Panc1 (cell line): Measurements from ENCODE around the gene AP3B2.

Experiments
- CTCF ChIP-seq: fragments of 450-650 bp; IDR thresholded peaks from 2 replicates; pipeline ENCODE4 v1.5.1; 2017; ENCODE audit warnings: mild to moderate bottlenecking
- POLR2AphosphoS5 ChIP-seq: IDR thresholded peaks from 2 replicates; pipeline ENCODE4 v1.6.1; 2012; ENCODE audit warnings: mild to moderate bottlenecking, low read depth, low read length, moderate library complexity
- SIN3A ChIP-seq: IDR thresholded peaks from 2 replicates; pipeline ENCODE4 v1.6.1; 2012; ENCODE audit warnings: low read depth, mild to moderate bottlenecking, low read length, moderate library complexity, borderline replicate concordance; ENCODE audit not compliant: insufficient read depth
- TCF7L2 ChIP-seq: IDR thresholded peaks from 2 replicates; pipeline ENCODE4 v1.6.1; 2011; ENCODE audit warnings: mild to moderate bottlenecking, low read depth, low read length, inconsistent platforms
- TF ChIP-seq, protein P1 (sequence below), 2 experiments: IDR thresholded peaks; 2 replicates each; pipeline ENCODE4 v1.6.1; 2011 to 2012; ENCODE audit warnings: low read depth in 2 of 2, control low read depth in 1 of 2, low read length in 1 of 2, mild to moderate bottlenecking in 1 of 2, moderate library complexity in 1 of 2; ENCODE audit not compliant: insufficient read depth in 1 of 2

DNA sequence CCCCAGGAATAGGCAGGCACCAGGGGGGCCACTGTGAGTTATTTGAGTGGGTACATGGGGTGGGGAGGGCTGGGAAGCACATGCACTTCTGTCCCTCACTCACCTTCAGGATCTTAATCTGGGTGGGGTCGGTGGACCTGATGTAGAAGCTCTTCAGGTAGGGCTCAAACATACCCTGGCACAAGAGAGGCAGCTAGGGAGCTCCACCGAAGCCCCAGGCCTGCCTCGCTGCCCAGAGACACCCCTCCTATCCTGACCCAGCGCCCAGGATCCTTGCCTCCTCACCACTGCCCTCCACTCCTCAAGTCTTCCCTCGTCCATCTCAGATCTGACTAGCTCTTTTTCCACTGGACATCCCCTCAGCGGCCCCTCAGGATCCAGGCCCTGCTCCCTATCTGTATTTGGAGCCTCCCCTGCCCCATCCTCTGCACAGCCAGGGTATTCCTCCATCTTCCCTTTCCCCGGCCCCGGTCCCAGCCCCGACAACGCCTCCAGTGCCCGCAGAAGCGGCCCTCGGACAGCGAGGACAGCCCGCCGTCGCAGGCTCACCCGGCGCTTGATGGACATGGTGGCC is 30.0 kb downstream of the AP3B2 start:
- TF ChIP-seq CTCF (no peak), POLR2AphosphoS5 (no peak), SIN3A (no peak), TCF7L2 (no peak)
- TF ChIP-seq, protein P1, sequence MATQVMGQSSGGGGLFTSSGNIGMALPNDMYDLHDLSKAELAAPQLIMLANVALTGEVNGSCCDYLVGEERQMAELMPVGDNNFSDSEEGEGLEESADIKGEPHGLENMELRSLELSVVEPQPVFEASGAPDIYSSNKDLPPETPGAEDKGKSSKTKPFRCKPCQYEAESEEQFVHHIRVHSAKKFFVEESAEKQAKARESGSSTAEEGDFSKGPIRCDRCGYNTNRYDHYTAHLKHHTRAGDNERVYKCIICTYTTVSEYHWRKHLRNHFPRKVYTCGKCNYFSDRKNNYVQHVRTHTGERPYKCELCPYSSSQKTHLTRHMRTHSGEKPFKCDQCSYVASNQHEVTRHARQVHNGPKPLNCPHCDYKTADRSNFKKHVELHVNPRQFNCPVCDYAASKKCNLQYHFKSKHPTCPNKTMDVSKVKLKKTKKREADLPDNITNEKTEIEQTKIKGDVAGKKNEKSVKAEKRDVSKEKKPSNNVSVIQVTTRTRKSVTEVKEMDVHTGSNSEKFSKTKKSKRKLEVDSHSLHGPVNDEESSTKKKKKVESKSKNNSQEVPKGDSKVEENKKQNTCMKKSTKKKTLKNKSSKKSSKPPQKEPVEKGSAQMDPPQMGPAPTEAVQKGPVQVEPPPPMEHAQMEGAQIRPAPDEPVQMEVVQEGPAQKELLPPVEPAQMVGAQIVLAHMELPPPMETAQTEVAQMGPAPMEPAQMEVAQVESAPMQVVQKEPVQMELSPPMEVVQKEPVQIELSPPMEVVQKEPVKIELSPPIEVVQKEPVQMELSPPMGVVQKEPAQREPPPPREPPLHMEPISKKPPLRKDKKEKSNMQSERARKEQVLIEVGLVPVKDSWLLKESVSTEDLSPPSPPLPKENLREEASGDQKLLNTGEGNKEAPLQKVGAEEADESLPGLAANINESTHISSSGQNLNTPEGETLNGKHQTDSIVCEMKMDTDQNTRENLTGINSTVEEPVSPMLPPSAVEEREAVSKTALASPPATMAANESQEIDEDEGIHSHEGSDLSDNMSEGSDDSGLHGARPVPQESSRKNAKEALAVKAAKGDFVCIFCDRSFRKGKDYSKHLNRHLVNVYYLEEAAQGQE (IDR thresholded peaks at IDR 0.05; ENCODE audit: insufficient read depth in 1 of 2, low read depth in 2 of 2, low read length in 1 of 2) = no peak
